Measurements from ENCODE around the gene PLCZ1.

Gene PLCZ1

DNA sequence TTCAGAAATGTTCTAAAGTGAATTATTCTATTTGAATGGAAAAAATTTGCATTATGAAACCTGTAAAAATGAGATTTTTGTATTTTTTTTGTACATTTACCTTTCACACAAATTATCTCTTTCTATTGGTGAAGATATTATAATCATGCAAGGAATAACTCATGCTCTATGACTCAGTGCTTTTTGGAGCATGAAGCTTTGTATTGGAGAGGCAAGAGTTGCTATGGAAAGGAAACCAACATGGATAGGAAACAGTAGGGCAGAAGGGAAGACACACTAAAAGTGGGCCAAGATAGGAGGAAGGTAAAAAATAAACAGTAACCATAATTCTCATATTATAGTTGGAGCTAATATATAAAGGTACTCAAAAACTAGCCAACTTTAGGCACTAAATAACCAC is 79.0 kb downstream of the PLCZ1 start:
- TF ChIP-seq REST (IDR thresholded peaks at IDR 0.05; ENCODE audit: insufficient read depth in 1 of 2, low read depth in 2 of 2, low read length in 2 of 2) (no peak), FOXP2 (optimal IDR thresholded peaks at IDR 0.05; ENCODE audit: borderline replicate concordance, extremely low read depth, extremely low read length, insufficient read depth) (no peak), TAF1 (IDR thresholded peaks at IDR 0.05; ENCODE audit: borderline replicate concordance, insufficient read depth, low read length) (no peak), POLR2AphosphoS5 (IDR thresholded peaks at IDR 0.05; ENCODE audit: low read depth, low read length) (no peak), SIN3A (IDR thresholded peaks at IDR 0.05; ENCODE audit: borderline replicate concordance, insufficient read depth, low read length) (no peak)

- no peak for TF ChIP-seq REST (IDR thresholded peaks at IDR 0.05; ENCODE audit: insufficient read depth in 1 of 2, low read depth in 2 of 2, low read length in 2 of 2)
- TF ChIP-seq TAF1 (IDR thresholded peaks at IDR 0.05; ENCODE audit: borderline replicate concordance, insufficient read depth, low read length), result no peak
- no peak for TF ChIP-seq FOXP2 (optimal IDR thresholded peaks at IDR 0.05; ENCODE audit: borderline replicate concordance, extremely low read depth, extremely low read length, insufficient read depth)
- no peak for TF ChIP-seq SIN3A (IDR thresholded peaks at IDR 0.05; ENCODE audit: borderline replicate concordance, insufficient read depth, low read length)
- no peak for TF ChIP-seq POLR2AphosphoS5 (IDR thresholded peaks at IDR 0.05; ENCODE audit: low read depth, low read length)
Measured at GRCh38 chr12:18658179-18658578, 79.6 kb downstream of the PLCZ1 start.

- no peak for TF ChIP-seq TAF1 (IDR thresholded peaks at IDR 0.05; ENCODE audit: borderline replicate concordance, insufficient read depth, low read length)
- TF ChIP-seq REST (IDR thresholded peaks at IDR 0.05; ENCODE audit: insufficient read depth in 1 of 2, low read depth in 2 of 2, low read length in 2 of 2), result no peak
- no peak for TF ChIP-seq FOXP2 (optimal IDR thresholded peaks at IDR 0.05; ENCODE audit: borderline replicate concordance, extremely low read depth, extremely low read length, insufficient read depth)
- no peak for TF ChIP-seq POLR2AphosphoS5 (IDR thresholded peaks at IDR 0.05; ENCODE audit: low read depth, low read length)
- TF ChIP-seq SIN3A (IDR thresholded peaks at IDR 0.05; ENCODE audit: borderline replicate concordance, insufficient read depth, low read length), result no peak
Measured at GRCh38 chr12:18655351-18655750, 82.5 kb downstream of the PLCZ1 start.

DNA sequence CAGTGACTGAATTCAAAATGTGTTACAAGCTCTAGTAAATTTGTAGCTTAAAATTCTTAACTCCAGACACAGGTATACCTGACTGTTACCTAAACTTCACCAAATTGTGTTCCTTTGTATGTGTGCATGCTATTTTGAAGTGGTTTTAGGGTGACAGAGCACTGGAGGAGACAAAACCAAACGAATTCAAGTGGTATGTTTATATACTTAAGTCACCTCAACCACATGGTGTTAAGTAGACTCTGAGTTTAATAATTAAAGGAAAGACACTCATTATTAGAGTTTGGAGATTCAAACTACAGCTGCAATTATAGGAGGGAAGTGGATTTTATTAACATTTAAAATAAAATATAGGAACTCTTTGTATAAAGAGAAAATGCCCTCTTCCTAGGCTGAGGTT is 84.3 kb downstream of the PLCZ1 start:
- TF ChIP-seq FOXP2 (optimal IDR thresholded peaks at IDR 0.05; ENCODE audit: borderline replicate concordance, extremely low read depth, extremely low read length, insufficient read depth) (no peak), SIN3A (IDR thresholded peaks at IDR 0.05; ENCODE audit: borderline replicate concordance, insufficient read depth, low read length) (no peak), REST (IDR thresholded peaks at IDR 0.05; ENCODE audit: insufficient read depth in 1 of 2, low read depth in 2 of 2, low read length in 2 of 2) (no peak), POLR2AphosphoS5 (IDR thresholded peaks at IDR 0.05; ENCODE audit: low read depth, low read length) (no peak), TAF1 (IDR thresholded peaks at IDR 0.05; ENCODE audit: borderline replicate concordance, insufficient read depth, low read length) (no peak)

- TF ChIP-seq TAF1 (IDR thresholded peaks at IDR 0.05; ENCODE audit: borderline replicate concordance, insufficient read depth, low read length), result no peak
- TF ChIP-seq SIN3A (IDR thresholded peaks at IDR 0.05; ENCODE audit: borderline replicate concordance, insufficient read depth, low read length), result no peak
- TF ChIP-seq FOXP2 (optimal IDR thresholded peaks at IDR 0.05; ENCODE audit: borderline replicate concordance, extremely low read depth, extremely low read length, insufficient read depth), result no peak
- no peak for TF ChIP-seq REST (IDR thresholded peaks at IDR 0.05; ENCODE audit: insufficient read depth in 1 of 2, low read depth in 2 of 2, low read length in 2 of 2)
- no peak for TF ChIP-seq POLR2AphosphoS5 (IDR thresholded peaks at IDR 0.05; ENCODE audit: low read depth, low read length)
Measured at GRCh38 chr12:18652596-18652995, 85.2 kb downstream of the PLCZ1 start.
